NT2/D1 (cell line): ENCODE measurements around the gene WDR64.
"Not testable (repeated sequence)": the region's sequence is repeated elsewhere in the genome, so short reads cannot be mapped to it uniquely, and the experiment has no call there.

Source experiments
- DNase-seq: peaks from one replicate; pipeline ENCODE4 v3.0.0-alpha.2; 2011; ENCODE audit warnings: low read depth, low spot score
- H3K27me3 ChIP-seq: 2 replicates; pipeline ENCODE4 v1.6.0; 2011; ENCODE audit warnings: mild to moderate bottlenecking; ENCODE audit not compliant: insufficient read length, insufficient read depth
- H3K36me3 ChIP-seq: 2 replicates; pipeline ENCODE4 v1.6.1; 2011; ENCODE audit warnings: mild to moderate bottlenecking, low read length, mixed read lengths; ENCODE audit not compliant: insufficient read depth, insufficient read length
- H3K4me1 ChIP-seq: 2 replicates; pipeline ENCODE4 v1.5.1; 2011; ENCODE audit not compliant: insufficient read depth, insufficient read length
- H3K4me3 ChIP-seq: 2 replicates; pipeline ENCODE4 v1.5.1; 2011; ENCODE audit warnings: low read depth; ENCODE audit not compliant: insufficient read length
- H3K9ac ChIP-seq: 2 replicates; pipeline ENCODE4 v1.6.0; 2011; ENCODE audit warnings: low read depth; ENCODE audit not compliant: insufficient read length
- H3K9me3 ChIP-seq: 2 replicates; pipeline ENCODE4 v1.5.1; 2011; ENCODE audit warnings: mild to moderate bottlenecking, low read length; ENCODE audit not compliant: insufficient read depth
- SUZ12 ChIP-seq: IDR thresholded peaks from 2 replicates; pipeline ENCODE4 v1.6.1; 2011; ENCODE audit not compliant: insufficient read length, insufficient read depth; ENCODE audit errors: extremely low read depth
- YY1 ChIP-seq: IDR thresholded peaks from 2 replicates; pipeline ENCODE4 v1.6.1; 2011; ENCODE audit not compliant: insufficient read length, insufficient read depth
- ZNF274 ChIP-seq: IDR thresholded peaks from 2 replicates; pipeline ENCODE4 v1.6.1; 2011; ENCODE audit warnings: mild to moderate bottlenecking, low read depth, low read length

WDR64 gene

DNA sequence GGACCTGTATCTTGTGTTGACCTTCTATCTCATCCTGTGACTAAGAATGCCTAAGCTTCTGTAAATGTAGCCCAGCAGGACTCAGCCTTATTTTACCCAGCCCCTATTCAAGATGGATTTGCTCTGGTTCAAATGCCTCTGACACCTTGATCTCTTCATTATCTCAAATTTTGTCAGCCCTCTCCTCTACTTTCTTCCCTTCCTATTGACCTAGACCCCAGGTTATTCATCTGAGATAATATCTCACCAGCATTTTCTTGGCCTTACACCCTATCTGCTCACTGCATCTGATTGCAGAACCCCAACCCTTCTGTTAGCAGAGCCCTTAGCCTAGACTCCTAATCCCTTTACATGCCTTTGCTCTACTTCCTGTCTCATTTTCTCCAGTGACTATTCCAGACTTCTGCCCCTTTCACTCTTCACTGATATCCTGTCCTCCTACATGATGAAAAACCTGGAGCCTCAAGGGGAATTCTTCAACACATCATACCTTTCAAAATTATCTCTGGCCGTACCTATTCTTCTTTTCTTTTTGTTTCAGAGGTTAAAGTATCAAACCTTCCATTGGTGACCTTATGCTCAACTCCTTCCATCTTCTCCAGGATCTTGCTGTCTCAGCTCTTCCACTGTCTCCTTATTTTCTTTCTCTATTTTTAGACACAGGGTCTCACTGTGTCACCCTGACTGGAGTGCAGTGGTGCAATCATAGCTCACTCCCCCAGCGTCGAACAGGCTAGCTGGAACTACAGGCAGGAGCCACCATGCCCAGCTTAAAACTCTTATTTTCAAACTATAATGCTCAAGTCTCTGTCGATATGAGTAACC is 44.9 kb downstream of the WDR64 start:
- no peaks in the 10 kb centered on the region for H3K27me3 ChIP-seq
- no peak overlapping the region for H3K4me3 ChIP-seq
- peaks cover 2% of the 10 kb centered on the region for H3K4me1 ChIP-seq
- no peak overlapping the region for H3K9ac ChIP-seq
- no peak for TF ChIP-seq YY1
- TF ChIP-seq SUZ12, result no peak
- no peak for TF ChIP-seq ZNF274
- H3K9me3 ChIP-seq, result no peaks in the 10 kb centered on the region
- DNase-seq, result no peak
- no peaks in the 10 kb centered on the region for H3K36me3 ChIP-seq

DNA sequence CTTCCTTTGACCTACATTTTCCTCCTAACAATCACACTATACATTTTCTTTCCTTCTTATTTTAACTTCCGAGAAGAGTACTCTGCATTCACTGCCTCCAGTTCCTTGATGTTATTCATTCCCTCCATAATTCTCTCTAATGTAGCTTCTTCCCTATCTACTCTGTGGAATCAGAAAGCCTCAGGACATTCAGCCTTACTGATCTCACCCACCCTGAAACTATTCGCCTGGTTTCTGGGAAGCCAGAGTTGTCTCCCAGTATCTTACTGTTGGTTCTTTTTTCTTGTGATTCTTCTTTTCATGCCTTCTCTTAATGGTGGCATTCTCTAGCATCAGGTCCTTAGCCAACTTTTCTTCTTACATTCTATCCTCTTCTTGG is 45.5 kb downstream of the WDR64 start:
- no peak overlapping the region for H3K9ac ChIP-seq
- TF ChIP-seq YY1 (no peak), SUZ12 (no peak), ZNF274 (no peak)
- no peaks in the 10 kb centered on the region for H3K9me3 ChIP-seq
- H3K27me3 ChIP-seq, result no peaks in the 10 kb centered on the region
- DNase-seq, result no peak
- peaks cover 2% of the 10 kb centered on the region for H3K4me1 ChIP-seq
- no peak overlapping the region for H3K4me3 ChIP-seq
- H3K36me3 ChIP-seq, result no peaks in the 10 kb centered on the region

GRCh38 chr1:241698177-241698576 is 46.1 kb downstream of the WDR64 start:
- TF ChIP-seq SUZ12, result no peak
- TF ChIP-seq ZNF274, result no peak
- no peak for TF ChIP-seq YY1
- H3K4me1 ChIP-seq, result peaks cover 2% of the 10 kb centered on the region

DNA sequence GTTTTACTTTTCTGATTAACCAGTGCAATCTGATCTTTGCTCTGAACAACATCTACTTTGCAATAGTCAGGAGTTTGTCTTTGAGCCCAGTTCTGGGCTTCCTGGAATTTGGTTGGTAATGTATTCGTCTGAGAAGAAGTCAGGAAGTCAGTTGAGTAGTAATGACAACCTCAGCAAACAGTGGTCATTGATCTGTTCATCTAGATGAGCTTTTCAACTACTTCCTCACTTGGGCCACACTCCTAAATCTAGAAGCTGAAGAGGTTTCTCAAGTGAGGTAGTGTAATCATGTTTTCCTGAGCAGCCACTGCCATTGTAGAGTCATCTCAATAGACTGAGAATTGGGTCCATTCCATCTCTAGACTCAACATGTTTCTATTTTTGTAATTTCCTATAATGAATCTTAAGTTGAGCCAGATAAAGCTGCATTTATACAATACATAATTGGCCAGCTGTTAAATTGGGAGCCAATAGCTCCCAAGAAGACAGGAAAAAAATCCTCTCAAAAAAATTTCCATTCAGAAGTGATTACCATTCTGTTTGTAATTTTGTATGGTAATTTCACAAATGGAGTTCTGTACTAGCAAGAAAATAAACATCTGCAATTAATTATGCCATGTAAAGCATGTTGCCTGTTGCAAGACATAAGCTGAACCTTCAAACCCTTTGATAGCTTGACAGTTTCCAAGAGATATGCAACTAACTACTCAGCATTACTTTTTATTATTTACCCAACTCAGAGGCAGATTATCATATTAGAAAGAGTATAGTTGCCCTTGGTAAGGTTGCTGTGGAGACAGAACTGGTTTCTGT is 49.6 kb downstream of the WDR64 start:
- TF ChIP-seq SUZ12 (no peak), ZNF274 (no peak), YY1 (no peak)
- Histone ChIP-seq H3K27me3 (no peaks in the 10 kb centered on the region), H3K36me3 (no peaks in the 10 kb centered on the region), H3K4me1 (peaks cover 2% of the 10 kb centered on the region), H3K9me3 (no peaks in the 10 kb centered on the region), H3K9ac (no peak overlapping the region), H3K4me3 (no peak overlapping the region)
- no peak for DNase-seq

More at GRCh38 chr1:241698177-241698576, 46.1 kb downstream of the WDR64 start:
- H3K4me3 ChIP-seq, result no peak overlapping the region
- no peak for DNase-seq
- H3K36me3 ChIP-seq, result no peaks in the 10 kb centered on the region
- no peak overlapping the region for H3K9ac ChIP-seq
- H3K27me3 ChIP-seq, result no peaks in the 10 kb centered on the region
- H3K9me3 ChIP-seq, result no peaks in the 10 kb centered on the region

DNA sequence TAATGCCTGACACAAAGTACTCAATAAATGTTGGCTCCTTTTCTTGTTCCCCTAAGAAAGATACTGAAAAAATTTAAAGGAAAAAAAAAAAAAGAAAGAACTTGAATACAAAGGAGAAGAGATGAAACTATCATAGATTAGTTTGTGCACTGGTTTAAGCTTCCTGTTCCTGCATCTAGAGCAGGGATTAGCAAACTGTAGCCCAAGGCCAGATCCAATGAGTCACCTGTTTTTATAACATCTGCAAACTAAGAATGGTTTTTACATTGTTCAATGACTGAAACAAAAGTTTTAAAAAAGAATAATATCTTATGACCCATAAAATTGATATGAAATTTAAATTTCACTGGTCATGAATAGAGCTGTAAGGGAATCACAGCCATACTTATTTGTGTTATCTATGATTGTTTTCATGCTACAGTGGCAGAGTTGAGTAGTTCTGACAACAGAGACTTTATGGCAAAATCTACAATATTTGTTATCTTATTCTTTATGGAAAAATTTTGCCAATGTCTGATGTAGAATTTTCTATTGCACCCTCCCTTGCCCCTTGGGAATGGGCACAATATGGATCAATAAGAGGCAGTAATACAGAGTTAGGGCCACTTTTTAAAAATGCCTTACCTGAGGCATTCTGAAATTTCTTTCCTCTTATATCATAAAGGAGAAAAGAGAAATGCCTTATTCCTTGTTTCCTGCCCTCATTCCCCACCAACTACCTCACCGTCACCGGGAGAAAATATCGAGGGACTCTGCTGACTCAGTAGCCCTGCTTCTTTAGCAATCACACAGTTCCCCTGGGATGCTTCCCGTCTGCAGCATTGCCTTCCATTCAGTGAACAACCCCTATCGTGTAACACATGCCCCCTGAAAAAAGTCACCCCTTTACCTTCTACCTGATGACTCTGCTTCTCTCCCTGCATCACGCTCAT is 50.6 kb downstream of the WDR64 start:
- no peak overlapping the region for H3K9ac ChIP-seq
- no peak for DNase-seq
- H3K4me3 ChIP-seq, result no peak overlapping the region
- no peaks in the 10 kb centered on the region for H3K9me3 ChIP-seq
- no peaks in the 10 kb centered on the region for H3K27me3 ChIP-seq
- no peak for TF ChIP-seq ZNF274
- no peak for TF ChIP-seq SUZ12
- no peak for TF ChIP-seq YY1
- H3K4me1 ChIP-seq, result peaks cover 2% of the 10 kb centered on the region
- no peaks in the 10 kb centered on the region for H3K36me3 ChIP-seq

- H3K4me3 ChIP-seq, DNase-seq, H3K9ac ChIP-seq, H3K36me3 ChIP-seq, H3K9me3 ChIP-seq, H3K27me3 ChIP-seq, H3K4me1 ChIP-seq: not testable (repeated sequence)
Observed at GRCh38 chr1:241703739-241704138, 51.7 kb downstream of the WDR64 start.

DNA sequence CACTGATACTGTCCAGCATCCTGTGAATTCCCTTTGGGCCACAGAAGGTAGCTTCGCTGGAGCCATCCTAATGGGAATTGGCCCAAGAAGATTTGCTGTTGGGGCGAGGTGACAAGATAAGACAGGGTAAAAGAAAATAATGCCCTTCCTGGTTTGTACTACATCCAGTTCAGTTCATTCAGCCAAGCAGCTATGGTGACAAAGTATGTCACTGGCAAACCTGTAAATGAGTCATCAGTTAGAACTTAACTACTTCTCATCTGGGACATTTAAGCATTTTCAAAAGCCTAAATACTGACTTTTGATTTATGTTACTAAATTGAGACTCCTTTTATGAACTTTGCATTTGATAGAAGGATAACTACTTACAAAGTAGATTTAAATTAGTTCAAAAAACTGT is 54.2 kb downstream of the WDR64 start:
- peaks cover 2% of the 10 kb centered on the region for H3K4me1 ChIP-seq
- no peak overlapping the region for H3K4me3 ChIP-seq
- no peaks in the 10 kb centered on the region for H3K27me3 ChIP-seq
- H3K36me3 ChIP-seq, result no peaks in the 10 kb centered on the region
- TF ChIP-seq ZNF274 (no peak), SUZ12 (no peak), YY1 (no peak)
- H3K9ac ChIP-seq, result no peak overlapping the region
- H3K9me3 ChIP-seq, result no peaks in the 10 kb centered on the region
- no peak for DNase-seq
